K562 (cell line): ENCODE measurements around the gene ANTXRL. TPM values are rescaled to one million over a fixed set of nuclear protein-coding genes. Genes with fewer than 3 reads are reported as not detected.

Experiments used
- ATAC-seq: fragments of 200-7000 bp; cut with Tn5 transposase; 3 replicates; pipeline ENCODE4 v1.9.1; 2020; ENCODE audit warnings: moderate library complexity
- BruUV-seq: library from RNA; stranded (reverse); fragments of 400-500 nt; replicated peaks from 2 replicates; lab custom pipeline; 2021; lab: Mats Ljungman, UMichigan
- CTCF ChIA-PET: fragments of 300-600 bp; formaldehyde crosslinking; extraction: SDS; loops from one replicate; lab custom pipeline; 2021; ENCODE audit warnings: low intra/inter-chr PET ratio; lab: Yijun Ruan, JAX
- POLR2A ChIA-PET: fragments of 300-600, 350-650 bp; sonication (Branson Sonifier 250); formaldehyde crosslinking; extraction: SDS; loops from one replicate; lab custom pipeline; 2021; ENCODE audit warnings: antibody characterized with exemption, inconsistent platforms; lab: Yijun Ruan, JAX
- DNase-seq, 4 experiments: peaks; one replicate each; pipeline versions ENCODE4 v3.0.0 to v3.0.0-alpha.2; 2011 to 2018; ENCODE audit warnings: low spot score in 3 of 4, mixed read lengths in 3 of 4; ENCODE audit errors: extremely low read depth in 1 of 4
- FAIRE-seq: peaks from 2 replicates; lab custom pipeline; 2011; peaks lifted over from hg19 to GRCh38; lab: Jason Lieb, UNC
- H2AFZ ChIP-seq: 2 replicates; pipeline ENCODE4 v1.6.0; 2011; ENCODE audit warnings: low read depth, low read length, control low read depth, inconsistent platforms
- H3K27ac ChIP-seq: fragments of 200-600 bp; 3 replicates; pipeline ENCODE4 v1.8.0; 2011; ENCODE audit warnings: low read depth, mild to moderate bottlenecking, control low read depth, inconsistent platforms, low read length, moderate library complexity, mixed read lengths; ENCODE audit errors: extremely low read depth
- H3K27me3 ChIP-seq, 2 experiments: fragments of 300-600 bp in 1 of 2; 2 replicates in 1 of 2; 3 replicates in 1 of 2; pipeline versions ENCODE4 v1.6.0 to v1.8.0; 2011; ENCODE audit warnings: inconsistent platforms in 2 of 2, low read length in 2 of 2, mild to moderate bottlenecking in 1 of 2, mixed read lengths in 1 of 2, moderate library complexity in 1 of 2; ENCODE audit not compliant: control insufficient read depth in 2 of 2, insufficient read depth in 2 of 2
- H3K36me3 ChIP-seq: fragments of 300-600 bp; 3 replicates; pipeline ENCODE4 v1.8.0; 2011; ENCODE audit warnings: mild to moderate bottlenecking, low read length, inconsistent platforms; ENCODE audit not compliant: control insufficient read depth, insufficient read depth
- H3K4me1 ChIP-seq, 2 experiments: fragments of 200-600 bp in 1 of 2; replicated peaks in 1 of 2; 2 replicates in 1 of 2; 3 replicates in 1 of 2; pipeline versions ENCODE4 v1.5.1 to v1.8.0; 2011; ENCODE audit warnings: inconsistent platforms in 2 of 2, low read length in 2 of 2, mild to moderate bottlenecking in 1 of 2, mixed read lengths in 1 of 2, moderate library complexity in 1 of 2; ENCODE audit not compliant: control insufficient read depth in 2 of 2, insufficient read depth in 2 of 2
- H3K4me2 ChIP-seq: 2 replicates; pipeline ENCODE4 v1.6.1; 2011; ENCODE audit warnings: low read length, control low read depth, inconsistent platforms, mixed read lengths; ENCODE audit not compliant: insufficient read depth
- H3K4me3 ChIP-seq: fragments of 200-600 bp; sonication (generic), shearing (Covaris generic); 2 replicates; pipeline ENCODE4 v1.5.1; 2016; ENCODE audit warnings: control low read depth, inconsistent platforms
- H3K79me2 ChIP-seq: fragments of 200-600 bp; 3 replicates; pipeline ENCODE4 v1.8.0; 2011; ENCODE audit warnings: low read length, inconsistent platforms; ENCODE audit not compliant: control insufficient read depth, insufficient read depth
- H3K9ac ChIP-seq, 2 experiments: 2 replicates each; pipeline versions ENCODE4 v1.6.0 to v1.6.1; 2011; ENCODE audit warnings: low read depth in 2 of 2, low read length in 2 of 2, control low read depth in 1 of 2, inconsistent platforms in 1 of 2, mild to moderate bottlenecking in 1 of 2, mixed read lengths in 1 of 2; ENCODE audit not compliant: insufficient read depth in 1 of 2
- H3K9me1 ChIP-seq: one replicate; pipeline ENCODE4 v1.6.0; 2011; ENCODE audit warnings: inconsistent platforms, mild to moderate bottlenecking, low read length, moderate library complexity; ENCODE audit not compliant: control insufficient read depth, insufficient read depth
- H3K9me3 ChIP-seq: replicated peaks from 2 replicates; pipeline ENCODE4 v1.5.1; 2011; ENCODE audit warnings: low read depth, low read length, inconsistent platforms; ENCODE audit not compliant: control insufficient read depth, insufficient read depth
- H4K20me1 ChIP-seq: replicated peaks from 2 replicates; pipeline ENCODE4 v1.6.1; 2011; ENCODE audit warnings: low read length, inconsistent platforms, mixed read lengths; ENCODE audit not compliant: control insufficient read depth, insufficient read depth
- ARID3B ChIP-seq: fragments of 250-450 bp; sonication (Bioruptor Pico); IDR thresholded peaks from 2 replicates; pipeline ENCODE4 v1.4.0; 2020; ENCODE audit warnings: borderline replicate concordance
- CEBPB ChIP-seq: fragments of 450-650 bp; IDR thresholded peaks from 2 replicates; pipeline ENCODE4 v1.6.1; 2016; ENCODE audit warnings: missing genetic modification characterization, missing compliant biosample characterization
- ELF2 ChIP-seq: fragments of 250-450 bp; sonication (Bioruptor Pico); IDR thresholded peaks from 2 replicates; pipeline ENCODE4 v1.5.0; 2021; ENCODE audit warnings: mild to moderate bottlenecking
- KLF1 ChIP-seq: fragments of 450-650 bp; IDR thresholded peaks from 2 replicates; pipeline ENCODE4 v1.6.1; 2016; ENCODE audit warnings: missing genetic modification characterization, missing compliant biosample characterization
- RBM25 ChIP-seq: fragments of 200-400 bp; formaldehyde crosslinking; IDR thresholded peaks from 2 replicates; pipeline ENCODE4 v1.6.1; 2018; ENCODE audit warnings: low read length, low read depth, moderate library complexity; ENCODE audit not compliant: severe bottlenecking
- SMAD2 ChIP-seq: fragments of 150-350 bp; IDR thresholded peaks from 2 replicates; pipeline ENCODE4 v1.6.1; 2014; ENCODE audit warnings: low read depth, mild to moderate bottlenecking, low read length
- UBTF ChIP-seq, 2 experiments: IDR thresholded peaks; 2 replicates each; pipeline ENCODE4 v1.6.1; 2012; ENCODE audit warnings: improper control_type of control experiment in 2 of 2, low read depth in 2 of 2, low read length in 2 of 2, borderline replicate concordance in 1 of 2
- ZKSCAN8 ChIP-seq: fragments of 200-800 bp; sonication (Bioruptor generic); IDR thresholded peaks from 2 replicates; pipeline ENCODE4 v1.6.1; 2016; ENCODE audit warnings: missing genetic modification characterization, missing compliant biosample characterization
- ZNF592 ChIP-seq: fragments of 450-650 bp; IDR thresholded peaks from 2 replicates; pipeline ENCODE4 v1.6.1; 2017; ENCODE audit warnings: antibody characterized with exemption, mild to moderate bottlenecking
- ZZZ3 ChIP-seq: fragments of 450-650 bp; IDR thresholded peaks from 2 replicates; pipeline ENCODE4 v1.6.1; 2016; ENCODE audit warnings: antibody characterized with exemption, mild to moderate bottlenecking, moderate library complexity
- WGBS: fragments of 100-300 bp; shearing (Covaris generic); methylation state at CpG from one replicate; pipeline ENCODE4 v1.1.6; 2016; ENCODE audit warnings: low coverage, mixed read lengths; ENCODE audit not compliant: insufficient coverage; ENCODE audit errors: missing lambda C conversion rate; 5-methylcytosine and 5-hydroxymethylcytosine counted together
- in situ Hi-C: fragments of 300-500 bp; cut with MboI; formaldehyde crosslinking; loops from 4 replicates; pipeline ENCODE4 v1.15.0; 2018; ENCODE audit warnings: inconsistent platforms, mixed read lengths
- intact Hi-C: fragments of 100-400 bp; cut with micrococcal nuclease; formaldehyde crosslinking; loops from 2 replicates; pipeline ENCODE4 v1.14.2; 2022
- polyA plus RNA-seq, 8 experiments: library from polyadenylated mRNA; depleted of rRNA in 4 of 8; stranded (reverse) in 5 of 8; unstranded in 3 of 8; fragments of >200 nt; fragmentation: Nextera tagmentation in 2 of 8; fragmentation: Illumina TruSeq in 1 of 8; extraction: Ambion mirVana in 2 of 8; extraction: Trizol in 1 of 8; gene quantifications; 2 replicates each; pipeline versions ENCODE4 v1.2.1 to v1.2.3, GENCODE V29; 2011 to 2014; ENCODE audit warnings: inconsistent platforms in 1 of 8, missing spikeins in 1 of 8
- total RNA-seq, 7 experiments: library from RNA; depleted of rRNA in 6 of 7; stranded (reverse); fragments of >200 nt in 6 of 7; fragmentation: Illumina TruSeq in 2 of 7; extraction: Trizol in 2 of 7; gene quantifications; 2 replicates each; pipeline versions ENCODE4 v1.2.1 to v1.2.3, GENCODE V29; 2011 to 2021; ENCODE audit warnings: low replicate concordance in 1 of 7

Gene ANTXRL
- total and polyA plus RNA-seq, 9 of the 15 experiments (the other 6 are each of a cell fraction or from before 2014, with no cell fraction given): not detected

- no peak for TF ChIP-seq SMAD2
These were observed 18.5 kb downstream of the ANTXRL start (continued) for GRCh38 chr10:46305079-46305818.

GRCh38 chr10:46305986-46306385 lies 19.2 kb downstream of the ANTXRL start:
- in situ Hi-C loops (no loop called here), intact Hi-C loops (no loop called here)
- no peak for TF ChIP-seq ELF2 (CRISPR knock-in tag)
- no peak for TF ChIP-seq ZNF592
- no peak for TF ChIP-seq ARID3B (CRISPR knock-in tag)
- TF ChIP-seq ZKSCAN8 (CRISPR knock-in tag): no peak
- peak; percentile 53 for TF ChIP-seq CEBPB (tag)
- no peak for TF ChIP-seq UBTF (IDR thresholded peaks at IDR 0.05; ENCODE audit: borderline replicate concordance in 1 of 2, low read depth in 2 of 2, low read length in 2 of 2)
- no peak for TF ChIP-seq RBM25
- TF ChIP-seq KLF1: no peak
- no peak for TF ChIP-seq ZZZ3

More at GRCh38 chr10:46305986-46306385, 19.2 kb downstream of the ANTXRL start:
- Histone ChIP-seq H2AFZ (no peak overlapping the region), H3K79me2 (no peaks in the 10 kb centered on the region), H3K36me3 (no peaks in the 10 kb centered on the region), H3K9me3 (no peaks in the 10 kb centered on the region), H3K9ac (no peak overlapping the region), H4K20me1 (peaks cover 8% of the 10 kb centered on the region), H3K9me1 (no peaks in the 10 kb centered on the region), H3K4me2 (no peak overlapping the region), H3K27me3 (peaks cover 24 to 71% of the 10 kb centered on the region in 2 experiments; a peak in 4 of 5 replicates), H3K4me1 (peaks cover 0 to 4% of the 10 kb centered on the region in 2 experiments; a peak in 1 of 5 replicates), H3K4me3 (no peak overlapping the region), H3K27ac (no peak overlapping the region)
- ChIA-PET POLR2A (no interaction called here), CTCF (no interaction called here)
- WGBS: 0% methylated on average over 1 of the region's 1 CpG
- DNase-seq (no peak), FAIRE-seq (no peak), ATAC-seq (no peak)
- BruUV-seq: no TSS peak
